GM15510 (cell line): ENCODE data around the gene SEC22A.

Source experiments
- POLR2A ChIP-seq: IDR thresholded peaks from 3 replicates; pipeline ENCODE4 v1.6.1; 2011; ENCODE audit warnings: borderline replicate concordance; ENCODE audit not compliant: insufficient read length; ENCODE audit errors: extremely low read depth

Gene SEC22A, protein sequence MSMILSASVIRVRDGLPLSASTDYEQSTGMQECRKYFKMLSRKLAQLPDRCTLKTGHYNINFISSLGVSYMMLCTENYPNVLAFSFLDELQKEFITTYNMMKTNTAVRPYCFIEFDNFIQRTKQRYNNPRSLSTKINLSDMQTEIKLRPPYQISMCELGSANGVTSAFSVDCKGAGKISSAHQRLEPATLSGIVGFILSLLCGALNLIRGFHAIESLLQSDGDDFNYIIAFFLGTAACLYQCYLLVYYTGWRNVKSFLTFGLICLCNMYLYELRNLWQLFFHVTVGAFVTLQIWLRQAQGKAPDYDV

DNA sequence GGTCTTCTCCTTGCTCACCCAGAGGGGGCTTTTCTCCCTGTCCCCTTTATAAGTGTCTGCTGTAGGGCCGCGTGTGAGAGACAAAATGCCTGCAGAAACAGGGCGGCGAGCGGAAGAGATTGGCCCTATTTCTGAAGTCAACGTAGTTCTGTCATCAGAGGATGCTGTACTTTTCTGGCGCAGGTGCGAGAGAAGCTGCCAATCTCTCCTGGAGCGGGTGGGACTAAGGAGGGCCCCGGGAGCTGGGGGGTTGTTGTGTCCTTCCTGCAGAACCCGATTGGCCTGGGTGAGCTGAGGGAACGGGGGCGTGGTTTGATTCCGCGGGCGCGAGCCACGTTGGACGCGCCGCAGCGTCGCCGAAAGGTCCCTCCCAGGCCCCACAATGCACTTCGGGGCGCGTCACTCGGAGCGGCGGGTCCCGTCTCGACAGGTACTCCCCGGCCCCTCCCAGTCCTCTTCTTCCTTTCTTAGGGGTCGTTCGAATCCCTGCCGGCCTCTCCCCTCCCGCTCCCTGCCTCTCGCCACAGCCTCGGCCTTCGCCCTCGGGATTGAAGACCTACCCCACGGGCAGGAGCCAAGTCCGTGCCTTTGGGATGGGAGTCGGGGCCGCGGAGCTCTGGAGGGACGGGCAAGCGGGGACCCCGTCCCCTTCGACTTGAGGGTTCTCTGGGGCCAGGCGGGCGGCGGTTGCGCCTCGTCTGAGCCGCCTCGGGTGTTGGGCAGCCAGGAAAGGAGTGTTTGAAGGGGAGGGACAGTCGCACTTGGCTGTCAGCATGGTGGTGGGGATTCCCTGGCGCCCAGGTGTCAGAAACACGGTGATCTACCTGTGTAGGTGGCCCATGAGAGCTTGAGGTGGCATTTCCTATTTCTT lies at the start of gene SEC22A:
SEC22A (plus strand) TSS at position 387 of the 871 bp plus-strand sequence. CDS start 7,275 bp downstream, outside the sequence.
- peak; percentile 88 for TF ChIP-seq POLR2A

DNA sequence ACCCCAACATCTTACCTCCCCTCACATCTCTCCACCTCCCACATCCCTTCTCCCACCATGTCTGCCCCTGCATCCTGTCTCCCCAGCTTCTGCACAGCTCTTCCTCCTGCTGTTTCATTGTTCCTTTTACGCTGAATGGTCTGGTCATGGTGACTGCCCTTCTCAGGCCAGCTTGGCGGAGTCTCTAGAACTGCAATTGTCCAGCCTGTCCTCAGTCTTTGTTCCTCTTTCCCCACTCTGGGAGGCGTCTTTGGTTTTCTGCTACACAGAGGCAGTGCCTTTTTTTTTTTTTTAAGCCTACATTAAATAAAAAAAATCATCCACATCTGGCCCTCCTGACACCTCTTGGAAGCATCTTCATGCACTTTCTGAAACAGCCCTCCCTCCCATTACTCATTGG lies 49.1 kb upstream of the SEC22A start:
- TF ChIP-seq POLR2A, result no peak

DNA sequence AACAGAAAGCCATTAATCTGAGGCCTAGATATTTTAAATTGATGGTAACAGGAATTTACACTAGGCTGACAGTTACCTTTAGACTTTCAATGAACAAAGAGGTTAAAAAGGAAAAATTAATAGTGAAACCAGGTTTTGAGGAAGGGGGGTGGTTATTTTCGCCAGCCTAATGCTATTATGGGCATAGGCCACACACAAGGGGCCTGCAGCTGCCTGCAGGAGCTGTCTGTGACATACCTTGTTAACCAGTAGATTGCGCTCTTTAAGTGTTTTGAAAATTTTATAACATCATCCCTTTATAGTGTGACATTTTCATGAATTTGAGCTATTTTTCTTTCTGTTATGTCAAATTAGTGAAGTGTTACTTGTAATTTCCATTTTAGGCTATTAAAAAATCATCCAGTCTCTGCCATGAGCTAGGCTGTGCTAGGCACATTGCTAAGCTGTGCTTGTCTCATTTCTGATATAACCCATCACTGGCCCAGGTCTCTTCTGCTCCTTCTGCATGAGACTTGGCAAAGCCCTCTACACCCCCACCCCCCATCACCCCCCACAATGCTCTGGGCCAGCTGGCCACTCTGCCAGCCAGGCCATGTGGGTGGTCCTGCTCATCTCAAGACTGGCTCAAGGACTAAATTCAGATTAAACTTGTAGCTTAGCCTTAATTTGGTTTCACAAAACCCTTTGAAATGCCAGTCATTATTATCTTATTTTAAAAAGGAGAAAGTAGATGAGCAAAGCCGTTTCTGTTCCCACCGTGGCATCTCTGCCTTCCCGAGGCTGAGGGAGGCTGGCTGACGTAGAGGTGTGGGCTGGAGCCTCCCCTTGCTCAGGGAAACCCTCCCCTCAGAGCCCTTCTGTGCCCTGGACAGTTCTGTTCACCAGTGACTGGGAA lies 48.4 kb upstream of the SEC22A start:
- TF ChIP-seq POLR2A, result no peak

DNA sequence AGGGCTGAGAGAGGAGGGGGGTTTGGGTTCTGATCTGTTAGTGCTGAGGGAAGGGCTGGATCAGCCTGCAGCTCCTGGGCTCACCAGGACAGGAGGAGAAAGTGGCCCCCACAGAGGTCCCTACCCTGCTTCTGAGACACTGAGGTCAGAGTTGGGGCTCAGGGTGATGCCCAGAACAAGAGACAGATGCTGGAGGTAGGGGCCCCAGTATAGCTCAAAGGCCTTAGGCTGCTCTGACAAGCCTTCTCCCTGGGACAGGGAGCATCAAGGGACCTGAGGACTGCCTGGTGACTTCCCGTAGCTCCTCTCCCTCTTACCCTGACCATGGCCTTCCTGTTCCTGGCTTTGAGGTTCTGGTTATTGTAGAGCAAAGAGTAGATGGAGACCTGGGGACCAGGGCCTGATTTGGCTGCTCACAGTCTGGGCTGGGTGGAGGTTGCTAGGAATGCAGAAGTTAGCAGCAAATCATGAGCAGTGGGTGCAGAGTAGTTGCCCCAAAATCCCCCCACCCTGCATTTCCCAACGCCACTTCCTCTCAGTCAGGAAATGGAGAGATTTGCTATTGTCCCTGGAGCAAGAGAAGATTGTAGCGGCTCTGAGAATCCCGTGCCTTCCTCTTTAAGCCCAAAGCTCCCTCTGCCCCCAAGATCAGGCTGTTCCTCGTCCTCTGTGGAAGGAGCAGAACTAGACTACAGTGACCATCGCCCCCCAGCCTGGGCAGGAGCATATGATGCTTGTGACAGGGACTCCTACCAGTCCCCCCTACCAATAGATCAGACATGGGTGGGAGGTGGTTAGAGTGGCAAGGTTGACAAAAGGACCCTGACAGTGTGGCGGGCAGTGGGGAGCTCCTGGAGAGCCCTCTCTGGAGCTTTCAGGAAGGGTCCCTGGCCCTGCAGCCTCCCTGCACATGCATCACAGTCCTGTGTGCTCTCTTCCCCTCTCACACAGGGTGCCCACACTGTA lies 47.4 kb upstream of the SEC22A start:
- TF ChIP-seq POLR2A, result no peak

DNA sequence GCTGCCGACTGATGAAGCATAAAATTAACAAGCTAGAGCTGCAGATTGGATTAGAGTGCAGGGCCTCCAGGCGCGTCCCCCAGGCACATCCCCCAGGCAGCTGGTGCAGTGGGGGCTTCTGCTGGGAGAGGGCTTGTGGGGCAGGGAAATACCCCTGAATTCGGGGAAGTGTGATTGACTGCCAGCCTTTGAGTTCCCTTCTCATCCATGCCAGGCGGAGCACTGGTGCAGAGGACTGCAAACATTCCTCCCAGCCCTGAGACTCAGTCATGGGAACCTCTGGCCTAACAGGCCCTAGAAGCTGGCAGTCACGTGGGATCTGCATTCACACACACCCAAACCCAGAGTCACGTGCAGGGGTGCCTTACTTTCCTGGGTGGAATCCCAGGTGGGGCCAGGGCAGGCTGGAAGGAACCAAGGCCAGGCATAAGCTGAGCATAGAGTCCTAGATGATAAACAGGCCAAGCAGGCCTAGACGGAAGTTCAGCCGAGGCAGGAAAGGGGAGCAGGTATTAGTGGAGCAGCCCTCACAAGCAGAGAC lies 46.2 kb upstream of the SEC22A start:
- no peak for TF ChIP-seq POLR2A

DNA sequence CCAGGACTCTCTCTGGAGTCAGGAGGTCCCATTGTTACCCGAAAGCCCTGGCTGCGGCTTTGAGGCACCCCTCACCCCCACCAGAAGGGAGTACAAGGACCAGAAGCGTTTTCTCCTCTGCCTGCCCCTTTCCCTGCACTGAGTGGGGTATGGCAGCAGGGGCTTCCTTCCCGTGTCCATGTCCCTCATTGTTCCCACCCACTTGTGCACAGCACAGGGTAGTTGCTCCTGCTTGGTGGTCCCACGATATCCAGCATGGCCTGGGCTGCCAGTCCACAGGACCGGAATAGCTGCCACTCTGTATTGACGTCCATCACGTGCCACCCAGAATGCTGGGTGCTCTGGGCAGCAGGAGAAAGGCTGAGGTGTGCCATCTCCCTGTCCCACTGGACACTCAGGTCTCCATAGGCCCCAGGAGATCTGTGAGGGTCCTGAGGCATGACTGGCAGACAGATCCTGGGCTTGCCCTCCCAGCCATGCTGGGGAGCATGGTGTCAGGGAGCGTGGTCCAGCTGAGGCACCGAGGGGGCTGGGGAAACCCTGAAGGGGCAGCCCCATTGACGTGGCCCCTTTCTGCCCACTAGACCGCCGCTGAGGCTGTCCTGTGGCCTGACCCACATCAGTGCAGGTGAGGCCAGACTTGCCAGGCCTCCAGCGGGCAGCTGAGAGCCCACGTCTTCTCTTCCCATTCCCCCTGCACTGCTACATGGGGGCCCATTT lies 45.3 kb upstream of the SEC22A start:
- no peak for TF ChIP-seq POLR2A

DNA sequence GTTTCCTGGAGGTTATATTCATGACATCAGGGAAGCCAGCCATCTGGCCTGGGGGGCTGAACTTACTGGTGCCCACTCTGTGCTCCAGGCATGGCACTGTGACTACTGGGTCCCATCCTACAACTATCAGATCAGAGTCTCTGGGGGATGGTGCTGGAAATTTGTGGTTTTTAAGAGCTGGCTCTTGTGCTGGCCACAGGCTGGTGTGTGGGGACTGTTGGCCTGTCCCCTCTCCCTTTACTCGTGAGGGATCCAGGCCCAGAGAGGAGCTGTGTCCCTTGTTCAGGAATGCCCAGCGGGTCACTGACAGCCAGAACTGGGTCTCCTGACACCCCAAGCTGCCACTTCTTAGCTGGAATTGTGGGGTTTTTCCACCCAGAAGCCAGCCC lies 44.5 kb upstream of the SEC22A start:
- TF ChIP-seq POLR2A, result no peak

DNA sequence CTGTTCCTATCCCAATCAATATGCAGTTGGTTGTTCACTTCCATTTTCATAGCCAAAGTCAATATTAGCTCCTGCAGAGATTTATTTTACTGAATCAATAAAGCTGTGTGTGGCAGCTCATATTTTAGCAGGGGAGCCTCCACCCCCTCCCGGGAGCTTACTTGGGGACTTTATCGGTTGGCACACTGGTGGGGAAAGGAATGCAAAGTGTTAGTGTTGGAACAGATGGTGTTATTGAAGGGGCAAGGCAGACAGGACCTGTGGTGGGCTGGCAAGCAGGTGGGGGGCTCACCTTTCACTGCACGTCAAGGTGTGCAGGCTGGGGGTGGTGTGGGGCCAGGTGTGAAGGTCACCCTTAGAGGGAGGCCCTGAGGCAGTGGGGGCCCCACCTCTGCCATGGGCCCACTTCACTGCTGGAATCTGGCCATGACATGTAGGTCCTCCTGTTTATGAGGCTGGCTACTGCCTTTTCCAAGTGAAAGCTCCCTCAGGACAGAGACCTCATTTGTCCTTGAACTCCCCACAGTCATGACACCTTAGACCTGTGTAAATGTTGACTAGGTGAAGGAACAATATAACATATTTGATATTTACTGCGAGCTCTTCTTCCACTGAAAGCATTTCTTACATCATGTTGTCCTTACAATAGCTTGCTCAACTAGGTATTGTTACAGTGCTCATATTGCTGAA lies 44.0 kb upstream of the SEC22A start:
- no peak for TF ChIP-seq POLR2A

DNA sequence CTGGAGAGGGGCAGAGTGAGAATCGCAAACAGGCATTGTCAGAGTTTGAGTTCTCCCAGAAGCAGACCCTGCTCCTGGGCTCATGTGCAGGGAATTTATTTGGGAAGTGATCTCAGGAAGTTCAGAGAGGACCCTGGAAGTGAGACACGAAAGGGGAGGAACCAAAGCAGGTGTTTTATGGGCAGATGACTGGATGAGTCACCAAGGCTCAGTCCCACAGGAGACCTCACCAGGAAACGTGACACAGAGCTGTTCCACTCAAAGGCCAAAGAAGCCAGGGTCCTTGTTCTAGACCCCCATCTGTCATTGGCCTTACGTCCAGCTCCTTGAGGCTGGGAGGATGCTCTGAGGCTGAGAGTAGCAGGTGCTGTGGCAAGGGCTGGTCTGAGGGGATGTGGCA lies 43.4 kb upstream of the SEC22A start:
- no peak for TF ChIP-seq POLR2A

DNA sequence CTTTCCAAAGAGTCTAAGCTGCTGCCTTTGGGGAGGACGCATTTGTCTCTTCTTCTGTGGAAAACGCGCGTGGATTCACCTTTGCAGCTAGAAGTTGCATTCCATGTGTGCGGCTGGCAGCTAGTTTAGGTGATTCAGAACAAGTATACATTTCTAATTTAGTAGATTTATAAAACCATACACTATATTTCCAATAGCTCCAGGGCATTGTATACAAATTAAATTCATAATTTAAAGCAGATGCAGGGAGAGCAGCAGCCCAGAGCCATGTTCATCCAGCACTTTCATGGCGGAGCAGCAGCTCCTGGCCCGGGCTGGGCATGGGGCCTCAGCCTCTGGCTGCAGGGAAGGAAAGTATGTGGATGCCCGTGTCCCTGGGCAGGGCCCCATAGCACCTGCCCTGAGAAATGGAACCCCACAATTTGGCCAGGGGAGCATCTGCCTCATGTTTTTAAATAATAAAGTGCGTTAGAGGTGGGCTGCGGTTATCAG lies 42.8 kb upstream of the SEC22A start:
- no peak for TF ChIP-seq POLR2A

DNA sequence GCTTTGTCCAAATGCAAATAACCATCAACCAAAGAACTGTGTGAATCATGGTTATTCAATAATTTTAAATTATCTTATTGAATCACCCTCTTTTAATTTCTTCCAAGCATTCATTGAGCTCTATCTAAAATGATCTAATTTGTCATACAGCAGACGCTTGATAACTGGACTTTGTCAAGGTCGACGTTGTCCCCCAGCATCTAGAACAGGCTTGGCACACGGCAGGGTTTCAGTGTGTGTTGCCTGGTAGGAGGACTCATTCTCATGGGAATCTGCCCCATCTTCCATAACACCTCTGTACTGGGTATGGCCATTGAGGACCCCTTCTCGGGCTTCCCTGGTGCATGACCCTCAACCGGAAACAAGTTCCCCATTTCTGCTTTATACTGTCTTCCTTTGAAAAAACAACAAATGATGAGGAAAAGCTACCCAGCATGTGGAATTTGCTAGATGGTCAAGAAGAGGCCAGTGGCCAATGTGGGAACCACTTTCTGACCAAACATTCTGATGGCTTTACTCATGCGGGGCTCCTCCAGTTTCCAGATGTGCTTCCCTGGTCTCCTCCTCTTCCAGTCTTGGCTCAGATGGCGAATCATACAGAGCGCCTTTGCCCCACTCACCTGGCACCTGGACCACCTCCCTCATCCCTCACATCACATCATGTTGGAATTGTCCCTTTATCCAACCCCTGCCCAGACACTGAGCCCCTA lies 41.7 kb upstream of the SEC22A start:
- TF ChIP-seq POLR2A, result no peak

DNA sequence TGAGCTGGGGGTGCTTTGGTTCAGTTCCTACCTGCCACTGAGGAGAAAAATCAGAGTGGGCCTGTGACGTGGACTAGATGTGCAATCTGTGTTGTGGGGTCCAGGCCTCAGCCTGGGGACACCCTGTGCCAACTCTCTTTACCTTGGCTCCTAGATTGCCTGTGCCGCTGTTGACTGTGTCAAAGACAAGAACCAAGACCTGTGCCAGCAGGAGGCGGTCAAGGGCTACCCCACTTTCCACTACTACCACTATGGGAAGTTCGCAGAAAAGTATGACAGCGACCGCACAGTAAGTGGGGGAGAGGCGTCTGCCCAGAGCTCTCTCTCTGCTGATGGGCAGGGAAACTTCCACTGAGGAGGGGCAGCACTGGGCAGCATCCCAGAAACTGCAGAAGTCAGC lies 40.6 kb upstream of the SEC22A start:
- TF ChIP-seq POLR2A, result no peak
